WI38 (cell line): ENCODE measurements around the gene ITPK1.

ENCODE experiments used
- H3K4me3 ChIP-seq: 2 replicates; pipeline ENCODE4 v1.5.1; 2011; ENCODE audit warnings: low read depth, mild to moderate bottlenecking, control low read depth, low read length
- TF ChIP-seq, protein P1 (sequence below): IDR thresholded peaks from 2 replicates; pipeline ENCODE4 v1.5.1; 2012; ENCODE audit warnings: low read depth, mild to moderate bottlenecking, control low read depth, low read length

The ITPK1 gene

DNA sequence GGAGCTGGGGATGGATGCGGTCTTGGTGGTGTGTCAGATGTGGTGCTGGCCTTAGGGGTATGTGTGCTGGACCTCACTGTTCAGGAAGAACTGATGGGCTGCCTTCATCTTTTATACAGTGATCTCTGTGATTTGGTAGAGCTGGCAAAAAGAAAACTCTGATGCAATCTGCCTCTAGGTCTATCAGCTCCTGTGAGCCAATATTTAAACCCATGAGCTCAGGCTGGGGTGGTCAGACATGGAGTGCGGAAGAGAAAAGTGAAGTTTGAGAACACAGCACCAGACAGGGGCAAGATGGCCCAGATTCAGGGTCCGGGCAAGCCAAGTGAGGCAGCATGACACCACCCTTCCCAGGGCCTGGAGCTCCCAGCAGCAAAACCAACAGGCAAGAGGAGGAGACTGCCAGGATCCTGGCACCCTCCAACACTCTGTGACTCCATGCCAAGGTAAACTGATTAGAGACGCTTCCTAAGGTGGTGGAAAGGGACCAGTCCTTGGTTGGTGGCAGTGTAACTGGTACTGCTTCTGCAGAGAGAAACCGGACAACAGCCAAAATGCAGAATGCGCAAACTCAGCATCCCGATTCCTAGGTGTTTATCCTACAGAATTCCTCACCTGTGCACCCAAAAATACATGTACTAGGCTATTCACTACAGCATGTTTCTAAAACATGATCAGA, 110.5 kb downstream of the ITPK1 start:
- no peak overlapping the region for H3K4me3 ChIP-seq
- TF ChIP-seq, protein P1, sequence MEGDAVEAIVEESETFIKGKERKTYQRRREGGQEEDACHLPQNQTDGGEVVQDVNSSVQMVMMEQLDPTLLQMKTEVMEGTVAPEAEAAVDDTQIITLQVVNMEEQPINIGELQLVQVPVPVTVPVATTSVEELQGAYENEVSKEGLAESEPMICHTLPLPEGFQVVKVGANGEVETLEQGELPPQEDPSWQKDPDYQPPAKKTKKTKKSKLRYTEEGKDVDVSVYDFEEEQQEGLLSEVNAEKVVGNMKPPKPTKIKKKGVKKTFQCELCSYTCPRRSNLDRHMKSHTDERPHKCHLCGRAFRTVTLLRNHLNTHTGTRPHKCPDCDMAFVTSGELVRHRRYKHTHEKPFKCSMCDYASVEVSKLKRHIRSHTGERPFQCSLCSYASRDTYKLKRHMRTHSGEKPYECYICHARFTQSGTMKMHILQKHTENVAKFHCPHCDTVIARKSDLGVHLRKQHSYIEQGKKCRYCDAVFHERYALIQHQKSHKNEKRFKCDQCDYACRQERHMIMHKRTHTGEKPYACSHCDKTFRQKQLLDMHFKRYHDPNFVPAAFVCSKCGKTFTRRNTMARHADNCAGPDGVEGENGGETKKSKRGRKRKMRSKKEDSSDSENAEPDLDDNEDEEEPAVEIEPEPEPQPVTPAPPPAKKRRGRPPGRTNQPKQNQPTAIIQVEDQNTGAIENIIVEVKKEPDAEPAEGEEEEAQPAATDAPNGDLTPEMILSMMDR, result no peak

GRCh38 chr14:93004699-93005082, 111.0 kb downstream of the ITPK1 start:
- TF ChIP-seq, protein P1, result no peak

DNA sequence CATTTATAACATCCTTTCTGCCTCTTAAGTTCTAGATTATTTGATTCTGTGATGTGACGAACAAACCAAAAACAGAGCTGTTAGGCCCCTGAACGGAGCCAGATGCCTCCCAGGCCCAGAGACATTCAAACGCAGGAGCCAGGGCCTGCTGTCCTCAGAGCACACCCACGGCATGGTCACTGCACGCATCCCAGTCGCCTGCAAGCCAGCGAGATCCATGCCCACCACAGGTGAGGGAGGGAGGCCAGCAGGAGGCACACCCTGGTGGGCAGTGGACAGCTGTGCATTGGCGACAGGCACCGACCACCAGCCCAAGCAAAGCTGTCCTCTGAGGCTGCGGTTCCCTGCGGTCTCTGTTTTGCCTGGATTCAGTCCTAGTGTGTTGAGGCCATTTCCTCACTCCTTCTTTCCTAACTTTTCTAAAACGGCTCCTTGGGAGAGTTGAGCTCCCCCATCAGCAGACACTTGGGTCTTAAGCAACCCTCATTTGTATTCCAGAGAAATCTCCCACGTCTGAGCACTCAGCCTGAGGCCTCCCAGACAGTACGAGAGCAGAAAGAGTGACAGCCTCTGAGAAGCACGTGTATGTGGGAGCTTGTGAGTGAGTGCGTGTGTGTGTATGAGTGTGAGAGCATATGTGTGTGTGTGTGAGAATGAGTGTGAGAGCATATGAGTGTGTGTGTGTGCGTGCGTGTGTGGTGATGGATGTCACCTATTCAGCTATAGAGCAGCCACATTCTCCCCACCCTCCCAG, 111.6 kb downstream of the ITPK1 start:
- H3K4me3 ChIP-seq, result no peak overlapping the region
- TF ChIP-seq, protein P1, result no peak

More at GRCh38 chr14:93004699-93005082, 111.0 kb downstream of the ITPK1 start:
- no peak overlapping the region for H3K4me3 ChIP-seq

GRCh38 chr14:93002851-93003298, 112.8 kb downstream of the ITPK1 start:
- TF ChIP-seq, protein P1, result no peak
- H3K4me3 ChIP-seq, result no peak overlapping the region

- TF ChIP-seq, protein P1, result no peak
- H3K4me3 ChIP-seq, result no peak overlapping the region
Measured at GRCh38 chr14:93002049-93002448, 113.7 kb downstream of the ITPK1 start.

DNA sequence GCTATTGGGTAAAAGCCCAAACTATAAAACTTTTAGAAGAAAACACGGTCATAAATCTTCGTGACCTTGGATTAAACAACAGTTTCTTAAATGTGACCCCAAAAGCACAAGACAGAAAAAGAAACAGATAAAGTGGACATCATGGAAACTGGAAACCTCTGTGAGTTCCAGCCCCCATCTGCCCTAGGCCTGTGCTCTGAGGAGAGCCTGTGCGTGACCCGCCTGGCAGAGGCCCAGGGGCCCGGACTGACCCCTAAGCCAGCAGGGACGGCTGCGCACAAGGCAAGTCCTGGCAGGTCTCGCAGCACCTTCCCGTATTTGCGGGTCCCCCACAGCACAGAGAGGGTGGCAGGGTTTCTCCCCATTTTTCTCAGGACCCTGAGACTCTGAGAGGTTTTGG, 116.8 kb downstream of the ITPK1 start:
- TF ChIP-seq, protein P1, result no peak
- no peak overlapping the region for H3K4me3 ChIP-seq
